ENCODE results near the gene PABPN1. TPM values are rescaled to one million over a fixed set of nuclear protein-coding genes. Genes with fewer than 3 reads are reported as not detected.

Gene PABPN1
- total RNA-seq, 1 donor from 2014 or later, result 354 TPM

DNA sequence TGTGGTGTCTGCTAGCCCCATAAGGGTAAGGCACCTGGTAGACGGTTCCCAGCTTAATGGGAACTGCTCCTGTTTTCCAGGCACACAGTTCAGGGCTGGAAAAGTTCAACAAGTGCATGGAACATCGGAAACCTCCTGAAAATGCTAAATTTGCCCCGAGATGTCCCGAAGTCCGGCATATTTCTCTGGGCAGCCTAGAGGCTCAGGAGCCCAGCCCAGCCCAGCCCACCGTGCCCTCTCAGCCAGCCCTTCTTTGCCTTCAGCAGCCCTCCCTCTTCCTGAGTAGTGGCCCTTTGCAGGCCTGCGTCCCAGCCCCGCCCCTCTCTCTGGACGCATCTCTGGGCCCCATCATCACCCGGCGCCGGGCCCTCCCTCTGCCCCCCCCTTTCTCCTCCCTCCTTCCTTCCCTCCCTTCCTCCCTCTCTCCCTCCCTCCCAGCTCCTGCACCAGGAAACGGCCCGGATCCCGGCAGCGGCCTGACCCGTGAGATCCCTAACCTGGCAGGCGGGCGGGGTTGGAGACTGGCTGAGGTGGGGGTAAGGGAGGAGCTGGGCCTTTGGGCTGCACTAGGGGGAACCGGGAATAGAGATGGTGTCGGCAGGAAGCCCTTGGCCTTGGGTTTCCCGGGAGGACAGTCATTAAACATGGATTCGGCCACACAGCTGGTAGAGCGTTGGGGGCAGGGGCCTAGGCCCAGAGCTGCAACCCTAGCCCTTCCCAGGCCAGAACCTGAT, 14.7 kb upstream of the PABPN1 start, which contains the start of gene BCL2L2:
TSS of gene BCL2L2 (plus strand) at position 422 of the 734 bp plus-strand sequence. CDS start 935 bp downstream, outside the sequence.
- TF ChIP-seq CTCF (IDR thresholded peaks at IDR 0.05; ENCODE audit: unreplicated experiment), result no peak
- H3K36me3 Mint-ChIP-seq, result peaks cover 3% of the 10 kb centered on the region
- peak within 1 kb of the TSS; percentile 94 for H3K27ac Mint-ChIP-seq
- peaks cover 31% of the 10 kb centered on the region for H3K4me1 Mint-ChIP-seq
- H3K4me3 Mint-ChIP-seq, result peak within 1 kb of the TSS; percentile 95
- DNase-seq (ENCODE audit: low spot score in 2 of 2, unreplicated experiment in 2 of 2), result peak; percentile 73 to 87
- no peaks in the 10 kb centered on the region for H3K27me3 Mint-ChIP-seq (ENCODE audit: low read depth)
- H3K9me3 Mint-ChIP-seq, result no peaks in the 10 kb centered on the region

- Mint-ChIP-seq H3K9me3 (no peaks in the 10 kb centered on the region), H3K4me1 (peaks cover 31% of the 10 kb centered on the region), H3K36me3 (peaks cover 3% of the 10 kb centered on the region), H3K4me3 (peak overlapping the region; percentile 95), H3K27ac (peak overlapping the region; percentile 94), H3K27me3 (ENCODE audit: low read depth) (no peaks in the 10 kb centered on the region)
- TF ChIP-seq CTCF (IDR thresholded peaks at IDR 0.05; ENCODE audit: unreplicated experiment), result no peak
- no peak for DNase-seq (ENCODE audit: low spot score in 2 of 2, unreplicated experiment in 2 of 2)
Measured at GRCh38 chr14:23307146-23307530, 14.1 kb upstream of the PABPN1 start.

DNA sequence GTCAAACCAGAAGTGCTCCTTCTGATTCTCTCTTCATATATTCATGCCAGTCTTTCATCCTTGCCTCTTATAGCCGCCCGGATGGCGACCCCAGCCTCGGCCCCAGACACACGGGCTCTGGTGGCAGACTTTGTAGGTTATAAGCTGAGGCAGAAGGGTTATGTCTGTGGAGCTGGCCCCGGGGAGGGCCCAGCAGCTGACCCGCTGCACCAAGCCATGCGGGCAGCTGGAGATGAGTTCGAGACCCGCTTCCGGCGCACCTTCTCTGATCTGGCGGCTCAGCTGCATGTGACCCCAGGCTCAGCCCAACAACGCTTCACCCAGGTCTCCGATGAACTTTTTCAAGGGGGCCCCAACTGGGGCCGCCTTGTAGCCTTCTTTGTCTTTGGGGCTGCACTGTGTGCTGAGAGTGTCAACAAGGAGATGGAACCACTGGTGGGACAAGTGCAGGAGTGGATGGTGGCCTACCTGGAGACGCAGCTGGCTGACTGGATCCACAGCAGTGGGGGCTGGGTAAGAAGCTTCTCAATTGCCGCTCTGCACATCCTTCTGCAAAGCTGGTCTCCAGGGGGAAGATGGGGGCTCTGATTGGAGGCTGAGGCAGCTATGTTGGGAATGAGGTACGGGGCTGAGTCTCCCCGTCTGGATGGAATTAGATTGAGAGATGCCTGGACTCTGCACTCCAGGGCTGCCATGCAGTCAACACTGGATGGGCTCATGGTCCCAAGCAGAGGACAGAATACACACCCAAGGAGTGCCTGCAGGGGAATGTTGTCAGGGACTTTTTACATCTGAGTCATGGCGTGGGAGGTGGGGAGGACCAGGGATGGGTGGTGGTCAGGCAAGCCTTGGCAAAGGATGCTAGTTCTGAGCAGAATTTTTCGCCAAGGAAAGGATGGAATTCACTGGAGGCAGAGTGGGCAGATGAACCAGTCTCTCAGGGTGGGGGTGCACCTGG, 13.3 kb upstream of the PABPN1 start:
- no peaks in the 10 kb centered on the region for H3K9me3 Mint-ChIP-seq
- no peak for DNase-seq (ENCODE audit: low spot score in 2 of 2, unreplicated experiment in 2 of 2)
- TF ChIP-seq CTCF (IDR thresholded peaks at IDR 0.05; ENCODE audit: unreplicated experiment), result no peak
- H3K4me3 Mint-ChIP-seq, result peak overlapping the region; percentile 95
- H3K4me1 Mint-ChIP-seq, result peaks cover 31% of the 10 kb centered on the region
- H3K36me3 Mint-ChIP-seq, result peaks cover 8% of the 10 kb centered on the region
- peak overlapping the region; percentile 94 for H3K27ac Mint-ChIP-seq
- no peaks in the 10 kb centered on the region for H3K27me3 Mint-ChIP-seq (ENCODE audit: low read depth)

DNA sequence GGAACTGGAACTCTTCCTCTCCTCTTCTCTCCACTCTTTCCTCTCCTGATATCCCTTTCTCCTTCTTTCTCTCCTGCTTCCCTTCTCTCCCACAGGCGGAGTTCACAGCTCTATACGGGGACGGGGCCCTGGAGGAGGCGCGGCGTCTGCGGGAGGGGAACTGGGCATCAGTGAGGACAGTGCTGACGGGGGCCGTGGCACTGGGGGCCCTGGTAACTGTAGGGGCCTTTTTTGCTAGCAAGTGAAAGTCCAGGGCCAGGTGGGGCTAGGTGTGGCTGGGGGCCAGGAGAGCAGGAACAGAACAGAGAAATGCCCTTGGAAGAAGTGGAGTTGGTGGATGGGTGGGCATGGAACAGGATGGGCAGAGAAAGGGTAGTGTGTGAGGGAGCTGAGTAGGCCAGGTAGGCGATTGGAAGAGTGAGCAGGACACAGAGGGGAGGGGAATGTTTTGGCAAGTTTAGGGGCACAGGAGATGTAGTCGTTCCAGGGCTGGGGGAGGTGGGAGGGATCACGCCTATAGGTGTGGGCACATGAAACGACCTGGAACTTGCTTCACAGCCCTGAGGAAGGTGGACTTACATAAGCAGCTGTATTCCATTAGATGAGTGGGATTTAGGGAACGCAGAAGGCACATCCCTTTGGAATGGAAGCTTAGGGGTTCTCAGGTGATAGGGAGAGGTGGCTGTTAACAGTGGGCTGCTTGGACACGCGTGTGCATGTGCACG, 12.4 kb upstream of the PABPN1 start:
- H3K4me1 Mint-ChIP-seq, result peaks cover 31% of the 10 kb centered on the region
- no peak for TF ChIP-seq CTCF (IDR thresholded peaks at IDR 0.05; ENCODE audit: unreplicated experiment)
- no peak overlapping the region for H3K27ac Mint-ChIP-seq

DNA sequence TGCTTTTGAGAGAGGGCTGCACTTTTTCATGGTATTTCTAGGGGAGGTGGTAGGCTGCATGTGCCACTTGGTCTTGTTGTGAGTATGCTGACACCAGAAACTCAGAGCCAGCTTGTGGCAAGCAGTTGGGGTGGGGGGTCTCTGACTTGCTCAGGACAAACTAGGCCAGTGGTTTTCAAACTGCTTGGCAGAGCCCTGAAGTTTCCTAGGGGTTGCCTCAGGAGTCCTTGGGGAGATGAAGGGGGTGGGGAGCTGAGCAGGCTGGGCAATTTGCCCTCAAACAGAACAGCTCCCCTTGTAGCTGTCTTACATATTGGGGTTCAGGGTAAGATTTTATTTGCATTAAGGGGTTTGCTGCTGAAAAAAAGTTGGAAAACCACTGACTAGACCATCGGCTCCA, 10.7 kb upstream of the PABPN1 start:
- peaks cover 11% of the 10 kb centered on the region for H3K36me3 Mint-ChIP-seq
- no peaks in the 10 kb centered on the region for H3K27me3 Mint-ChIP-seq (ENCODE audit: low read depth)
- H3K4me1 Mint-ChIP-seq, result peaks cover 31% of the 10 kb centered on the region
- H3K27ac Mint-ChIP-seq, result no peak overlapping the region
- TF ChIP-seq CTCF (IDR thresholded peaks at IDR 0.05; ENCODE audit: unreplicated experiment), result no peak
- no peak overlapping the region for H3K4me3 Mint-ChIP-seq
- no peaks in the 10 kb centered on the region for H3K9me3 Mint-ChIP-seq
- DNase-seq (ENCODE audit: low spot score in 2 of 2, unreplicated experiment in 2 of 2), result no peak

More for the DNA sequence above, 12.4 kb upstream of the PABPN1 start:
- H3K4me3 Mint-ChIP-seq, result peak overlapping the region; percentile 95
- H3K27me3 Mint-ChIP-seq (ENCODE audit: low read depth), result no peaks in the 10 kb centered on the region
- no peaks in the 10 kb centered on the region for H3K9me3 Mint-ChIP-seq
- peaks cover 8% of the 10 kb centered on the region for H3K36me3 Mint-ChIP-seq
- DNase-seq (ENCODE audit: low spot score in 2 of 2, unreplicated experiment in 2 of 2), result no peak

All from mesothelial cell of epicardium (in vitro differentiated cells).